WTC11 (cell line): ENCODE measurements around the gene GPRC5C. TPM values are rescaled to one million over a fixed set of nuclear protein-coding genes. Genes with fewer than 3 reads are reported as not detected.

ENCODE experiments used
- ATAC-seq: fragments of 200-7000 bp; cut with Tn5 transposase; 2 replicates; pipeline ENCODE4 v1.10.0; 2021; ENCODE audit warnings: mild to moderate bottlenecking, moderate library complexity
- CTCF ChIA-PET: fragments of 300-600 bp; sonication (Branson Sonifier 250); formaldehyde crosslinking; loops from one replicate; lab custom pipeline; 2021; ENCODE audit warnings: antibody characterized with exemption; lab: Charles Lee
- POLR2A ChIA-PET: fragments of 350-600 bp; sonication (Branson Sonifier 250); formaldehyde crosslinking; loops from one replicate; lab custom pipeline; 2021; ENCODE audit warnings: antibody characterized with exemption; lab: Charles Lee
- DNase-seq: peaks from one replicate; pipeline ENCODE4 v3.0.0; 2021; ENCODE audit warnings: low spot score
- H3K27ac Mint-ChIP-seq: 2 replicates; pipeline ENCODE4 v1.8.0; 2021; ENCODE audit warnings: mixed read lengths
- H3K27me3 Mint-ChIP-seq: 2 replicates; pipeline ENCODE4 v1.8.0; 2021; ENCODE audit warnings: low read depth, mild to moderate bottlenecking, moderate library complexity, mixed read lengths
- H3K36me3 Mint-ChIP-seq: 2 replicates; pipeline ENCODE4 v1.8.0; 2021; ENCODE audit warnings: mixed read lengths
- H3K4me1 Mint-ChIP-seq: 2 replicates; pipeline ENCODE4 v1.8.0; 2022; ENCODE audit warnings: mixed read lengths
- H3K4me3 Mint-ChIP-seq: 2 replicates; pipeline ENCODE4 v1.8.0; 2021; ENCODE audit warnings: mild to moderate bottlenecking, moderate library complexity, mixed read lengths
- H3K9me3 Mint-ChIP-seq: 2 replicates; pipeline ENCODE4 v1.8.0; 2021; ENCODE audit warnings: mixed read lengths
- ATF1 ChIP-seq: sonication (generic); formaldehyde crosslinking; IDR thresholded peaks from 2 replicates; pipeline ENCODE4 v1.8.1; 2023; ENCODE audit warnings: mild to moderate bottlenecking, moderate library complexity, missing genetic modification reagents
- FOXJ3 ChIP-seq: sonication (generic); formaldehyde crosslinking; IDR thresholded peaks from 2 replicates; pipeline ENCODE4 v1.9.0; 2021; ENCODE audit warnings: missing genetic modification reagents, mild to moderate bottlenecking, borderline replicate concordance
- FOXP4 ChIP-seq: sonication (generic); formaldehyde crosslinking; IDR thresholded peaks from 2 replicates; pipeline ENCODE4 v1.8.0; 2022; ENCODE audit warnings: mild to moderate bottlenecking, missing genetic modification reagents
- HMGA2 ChIP-seq: fragments of 250-450 bp; sonication (Bioruptor Pico); IDR thresholded peaks from 2 replicates; pipeline ENCODE4 v1.4.0; 2021; ENCODE audit warnings: mild to moderate bottlenecking, moderate library complexity
- IRF1 ChIP-seq: sonication (generic); formaldehyde crosslinking; IDR thresholded peaks from 2 replicates; pipeline ENCODE4 v1.8.0; 2023; ENCODE audit warnings: missing genetic modification reagents
- IRF2 ChIP-seq: sonication (generic); formaldehyde crosslinking; IDR thresholded peaks from 2 replicates; pipeline ENCODE4 v1.8.0; 2022; ENCODE audit warnings: low read depth, missing genetic modification reagents, borderline replicate concordance
- MXD4 ChIP-seq: fragments of 250-450 bp; sonication (Bioruptor Pico); IDR thresholded peaks from 2 replicates; pipeline ENCODE4 v1.8.0; 2021; ENCODE audit warnings: mild to moderate bottlenecking, moderate library complexity, borderline replicate concordance
- NFE2L1 ChIP-seq: sonication (generic); formaldehyde crosslinking; IDR thresholded peaks from 2 replicates; pipeline ENCODE4 v1.8.1; 2023; ENCODE audit warnings: missing genetic modification reagents
- NFYB ChIP-seq: sonication (generic); formaldehyde crosslinking; conservative IDR thresholded peaks from 2 replicates; pipeline ENCODE4 v1.8.0; 2022; ENCODE audit warnings: low read depth, missing genetic modification reagents
- PREB ChIP-seq: sonication (generic); formaldehyde crosslinking; IDR thresholded peaks from 2 replicates; pipeline ENCODE4 v1.8.1; 2022; ENCODE audit warnings: mild to moderate bottlenecking, missing genetic modification reagents, moderate library complexity, borderline replicate concordance
- RELA ChIP-seq: sonication (generic); formaldehyde crosslinking; IDR thresholded peaks from 2 replicates; pipeline ENCODE4 v1.8.1; 2022; ENCODE audit warnings: missing genetic modification reagents, mild to moderate bottlenecking, borderline replicate concordance
- SMAD3 ChIP-seq: sonication (generic); formaldehyde crosslinking; IDR thresholded peaks from 2 replicates; pipeline ENCODE4 v1.8.0; 2022; ENCODE audit warnings: missing genetic modification reagents, mild to moderate bottlenecking, borderline replicate concordance
- SOX15 ChIP-seq: fragments of 250-450 bp; sonication (Bioruptor Pico); IDR thresholded peaks from 2 replicates; pipeline ENCODE4 v1.9.0; 2021; ENCODE audit warnings: mild to moderate bottlenecking
- TEAD1 ChIP-seq: sonication (generic); formaldehyde crosslinking; IDR thresholded peaks from 2 replicates; pipeline ENCODE4 v1.8.0; 2022; ENCODE audit warnings: mild to moderate bottlenecking, missing genetic modification reagents
- ZNF263 ChIP-seq: sonication (generic); formaldehyde crosslinking; IDR thresholded peaks from 2 replicates; pipeline ENCODE4 v1.8.1; 2022; ENCODE audit warnings: low read depth, mild to moderate bottlenecking, moderate library complexity, missing genetic modification reagents
- ZNF317 ChIP-seq: sonication (generic); formaldehyde crosslinking; IDR thresholded peaks from 2 replicates; pipeline ENCODE4 v1.8.1; 2023; ENCODE audit warnings: low read depth, mild to moderate bottlenecking, moderate library complexity, missing genetic modification reagents, borderline replicate concordance
- total RNA-seq: library from RNA; stranded (reverse); gene quantifications from 3 replicates; pipeline ENCODE4 v1.2.3, GENCODE V29; 2021
- TF ChIP-seq, protein P1 (sequence below): fragments of 250-450 bp; sonication (Bioruptor Pico); conservative IDR thresholded peaks from 2 replicates; pipeline ENCODE4 v1.9.0; 2021; ENCODE audit warnings: mild to moderate bottlenecking
- TF ChIP-seq, protein P2 (sequence below): fragments of 250-450 bp; sonication (Bioruptor Pico); IDR thresholded peaks from 2 replicates; pipeline ENCODE4 v1.9.0; 2021; ENCODE audit warnings: moderate library complexity, mild to moderate bottlenecking, inconsistent platforms, borderline replicate concordance
- TF ChIP-seq, protein P3 (sequence below): sonication (generic); formaldehyde crosslinking; IDR thresholded peaks from 2 replicates; pipeline ENCODE4 v1.8.1; 2022; ENCODE audit warnings: missing genetic modification reagents, borderline replicate concordance
- TF ChIP-seq, protein P4 (sequence below): fragments of 250-450 bp; sonication (Bioruptor Pico); IDR thresholded peaks from 2 replicates; pipeline ENCODE4 v1.9.0; 2021; ENCODE audit warnings: mild to moderate bottlenecking, borderline replicate concordance
- TF ChIP-seq, protein P5 (sequence below): sonication (generic); formaldehyde crosslinking; IDR thresholded peaks from 2 replicates; pipeline ENCODE4 v1.8.0; 2022; ENCODE audit warnings: mild to moderate bottlenecking, missing genetic modification reagents

Gene GPRC5C
- total RNA-seq, 1 experiment from 2014 or later: 19.6 TPM

- TF ChIP-seq, protein P1, sequence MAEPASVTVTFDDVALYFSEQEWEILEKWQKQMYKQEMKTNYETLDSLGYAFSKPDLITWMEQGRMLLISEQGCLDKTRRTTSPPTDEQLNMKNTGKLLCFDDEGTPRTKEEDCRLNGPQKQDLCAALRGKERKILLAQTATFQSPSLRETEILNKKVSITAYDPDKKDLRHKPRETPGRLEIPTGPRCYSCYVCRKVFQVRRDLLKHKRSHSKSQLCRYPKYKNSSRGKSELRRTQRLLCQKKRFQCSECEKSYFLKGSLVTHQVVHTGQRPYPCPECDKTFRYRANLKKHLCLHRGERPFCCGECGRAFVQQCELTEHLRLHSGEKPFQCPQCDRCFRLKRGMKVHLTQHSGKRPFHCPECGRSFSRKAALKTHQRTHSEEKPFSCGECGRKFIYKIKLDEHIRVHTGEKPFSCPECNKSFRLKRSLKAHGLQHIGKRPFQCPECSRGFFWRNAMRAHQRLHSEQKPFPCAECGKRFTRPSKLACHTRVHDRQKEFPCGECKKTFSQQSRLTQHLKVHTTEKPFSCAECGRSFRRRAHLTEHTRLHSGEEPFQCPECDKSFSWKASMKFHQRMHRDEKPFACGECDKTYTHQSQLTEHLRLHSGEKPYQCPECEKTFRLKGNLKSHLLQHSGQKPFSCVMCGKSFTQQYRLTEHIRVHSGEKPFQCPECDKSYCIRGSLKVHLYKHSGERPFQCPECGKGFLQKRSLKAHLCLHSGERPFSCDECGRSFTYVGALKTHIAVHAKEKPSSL (CRISPR knock-in tag): no peak
- no peak for TF ChIP-seq FOXJ3 (CRISPR knock-in tag)
- no peak for TF ChIP-seq ZNF263 (CRISPR knock-in tag)
- TF ChIP-seq, protein P2, sequence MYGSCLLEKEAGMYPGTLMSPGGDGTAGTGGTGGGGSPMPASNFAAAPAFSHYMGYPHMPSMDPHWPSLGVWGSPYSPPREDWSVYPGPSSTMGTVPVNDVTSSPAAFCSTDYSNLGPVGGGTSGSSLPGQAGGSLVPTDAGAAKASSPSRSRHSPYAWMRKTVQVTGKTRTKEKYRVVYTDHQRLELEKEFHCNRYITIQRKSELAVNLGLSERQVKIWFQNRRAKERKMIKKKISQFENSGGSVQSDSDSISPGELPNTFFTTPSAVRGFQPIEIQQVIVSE (CRISPR knock-in tag): no peak
- TF ChIP-seq, protein P3, sequence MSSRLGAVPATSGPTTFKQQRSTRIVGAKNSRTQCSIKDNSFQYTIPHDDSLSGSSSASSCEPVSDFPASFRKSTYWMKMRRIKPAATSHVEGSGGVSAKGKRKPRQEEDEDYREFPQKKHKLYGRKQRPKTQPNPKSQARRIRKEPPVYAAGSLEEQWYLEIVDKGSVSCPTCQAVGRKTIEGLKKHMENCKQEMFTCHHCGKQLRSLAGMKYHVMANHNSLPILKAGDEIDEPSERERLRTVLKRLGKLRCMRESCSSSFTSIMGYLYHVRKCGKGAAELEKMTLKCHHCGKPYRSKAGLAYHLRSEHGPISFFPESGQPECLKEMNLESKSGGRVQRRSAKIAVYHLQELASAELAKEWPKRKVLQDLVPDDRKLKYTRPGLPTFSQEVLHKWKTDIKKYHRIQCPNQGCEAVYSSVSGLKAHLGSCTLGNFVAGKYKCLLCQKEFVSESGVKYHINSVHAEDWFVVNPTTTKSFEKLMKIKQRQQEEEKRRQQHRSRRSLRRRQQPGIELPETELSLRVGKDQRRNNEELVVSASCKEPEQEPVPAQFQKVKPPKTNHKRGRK (CRISPR knock-in tag): no peak
- TF ChIP-seq ZNF317 (CRISPR knock-in tag): no peak
- no peak for TF ChIP-seq SMAD3 (CRISPR knock-in tag)
- TF ChIP-seq, protein P4, sequence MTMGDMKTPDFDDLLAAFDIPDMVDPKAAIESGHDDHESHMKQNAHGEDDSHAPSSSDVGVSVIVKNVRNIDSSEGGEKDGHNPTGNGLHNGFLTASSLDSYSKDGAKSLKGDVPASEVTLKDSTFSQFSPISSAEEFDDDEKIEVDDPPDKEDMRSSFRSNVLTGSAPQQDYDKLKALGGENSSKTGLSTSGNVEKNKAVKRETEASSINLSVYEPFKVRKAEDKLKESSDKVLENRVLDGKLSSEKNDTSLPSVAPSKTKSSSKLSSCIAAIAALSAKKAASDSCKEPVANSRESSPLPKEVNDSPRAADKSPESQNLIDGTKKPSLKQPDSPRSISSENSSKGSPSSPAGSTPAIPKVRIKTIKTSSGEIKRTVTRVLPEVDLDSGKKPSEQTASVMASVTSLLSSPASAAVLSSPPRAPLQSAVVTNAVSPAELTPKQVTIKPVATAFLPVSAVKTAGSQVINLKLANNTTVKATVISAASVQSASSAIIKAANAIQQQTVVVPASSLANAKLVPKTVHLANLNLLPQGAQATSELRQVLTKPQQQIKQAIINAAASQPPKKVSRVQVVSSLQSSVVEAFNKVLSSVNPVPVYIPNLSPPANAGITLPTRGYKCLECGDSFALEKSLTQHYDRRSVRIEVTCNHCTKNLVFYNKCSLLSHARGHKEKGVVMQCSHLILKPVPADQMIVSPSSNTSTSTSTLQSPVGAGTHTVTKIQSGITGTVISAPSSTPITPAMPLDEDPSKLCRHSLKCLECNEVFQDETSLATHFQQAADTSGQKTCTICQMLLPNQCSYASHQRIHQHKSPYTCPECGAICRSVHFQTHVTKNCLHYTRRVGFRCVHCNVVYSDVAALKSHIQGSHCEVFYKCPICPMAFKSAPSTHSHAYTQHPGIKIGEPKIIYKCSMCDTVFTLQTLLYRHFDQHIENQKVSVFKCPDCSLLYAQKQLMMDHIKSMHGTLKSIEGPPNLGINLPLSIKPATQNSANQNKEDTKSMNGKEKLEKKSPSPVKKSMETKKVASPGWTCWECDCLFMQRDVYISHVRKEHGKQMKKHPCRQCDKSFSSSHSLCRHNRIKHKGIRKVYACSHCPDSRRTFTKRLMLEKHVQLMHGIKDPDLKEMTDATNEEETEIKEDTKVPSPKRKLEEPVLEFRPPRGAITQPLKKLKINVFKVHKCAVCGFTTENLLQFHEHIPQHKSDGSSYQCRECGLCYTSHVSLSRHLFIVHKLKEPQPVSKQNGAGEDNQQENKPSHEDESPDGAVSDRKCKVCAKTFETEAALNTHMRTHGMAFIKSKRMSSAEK (CRISPR knock-in tag): no peak
- TF ChIP-seq MXD4: no peak
These were observed 14.9 kb downstream of the GPRC5C start (continued) for GRCh38 chr17:74446551-74447500.

DNA sequence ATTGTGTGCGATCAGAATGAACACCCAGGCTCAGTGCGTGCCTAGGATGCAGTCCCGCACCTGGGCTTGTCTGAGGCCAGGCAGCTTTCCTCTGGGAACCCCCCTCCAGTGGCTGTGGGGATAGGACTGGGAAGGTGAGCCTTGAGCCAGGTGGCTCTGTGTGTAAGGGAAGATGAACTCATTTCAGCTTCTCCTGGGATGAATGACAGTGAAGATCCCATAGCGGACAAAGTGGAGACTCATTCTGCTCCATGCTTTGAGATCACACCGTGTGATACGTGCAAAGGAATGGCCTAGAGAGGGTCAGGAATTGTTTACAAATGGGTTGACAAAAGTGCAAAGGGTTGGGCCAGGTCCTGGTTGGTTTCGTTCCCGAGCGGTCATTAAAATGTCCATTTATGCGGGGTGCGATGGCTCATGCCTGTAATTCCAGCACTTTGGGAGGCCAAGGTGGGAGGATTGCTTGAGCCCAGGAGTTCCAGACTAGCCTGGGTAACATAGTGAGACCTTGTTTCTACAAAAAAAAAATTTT lies 15.8 kb downstream of the GPRC5C start:
- Mint-ChIP-seq H3K9me3 (no peaks in the 10 kb centered on the region), H3K4me1 (peaks cover 31% of the 10 kb centered on the region), H3K36me3 (no peaks in the 10 kb centered on the region), H3K27me3 (peaks cover 13% of the 10 kb centered on the region), H3K27ac (no peak overlapping the region), H3K4me3 (no peak overlapping the region)
- CTCF ChIA-PET: interaction anchor here (2.5 to 5.8 kb wide), 4 partner anchors 10 to 80 kb away, joined by 11 to 36 read pairs (median 14); partner anchors contain the start of gene GPR142
- POLR2A ChIA-PET: no interaction called here
- DNase-seq: no peak
- ATAC-seq: no peak
- TF ChIP-seq NFYB (CRISPR knock-in tag) (no peak), HMGA2 (CRISPR knock-in tag) (no peak), FOXP4 (CRISPR knock-in tag) (no peak), NFE2L1 (no peak), TEAD1 (CRISPR knock-in tag) (no peak), SOX15 (no peak), PREB (no peak), IRF2 (no peak), IRF1 (CRISPR knock-in tag) (no peak), ATF1 (CRISPR knock-in tag) (no peak), RELA (no peak), ZNF317 (CRISPR knock-in tag) (no peak)
- TF ChIP-seq, protein P5, sequence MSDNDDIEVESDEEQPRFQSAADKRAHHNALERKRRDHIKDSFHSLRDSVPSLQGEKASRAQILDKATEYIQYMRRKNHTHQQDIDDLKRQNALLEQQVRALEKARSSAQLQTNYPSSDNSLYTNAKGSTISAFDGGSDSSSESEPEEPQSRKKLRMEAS (CRISPR knock-in tag): no peak
